ENCODE data around the gene COL4A4.
A peak's percentile ranks its signal among the peaks of the same experiment; 100 is the strongest.

Gene COL4A4

GRCh38 chr2:226977775-226978190 is 186.2 kb downstream of the COL4A4 start:
- Histone ChIP-seq H3K36me3 (ENCODE audit: control insufficient read depth, insufficient read depth, low read length, severe bottlenecking) (no peaks in the 10 kb centered on the region), H3K9me3 (ENCODE audit: control insufficient read depth, low read length) (no peaks in the 10 kb centered on the region), H3K27me3 (replicated peaks; ENCODE audit: control insufficient read depth, insufficient read depth, low read length) (no peaks in the 10 kb centered on the region), H3K4me3 (ENCODE audit: low read length) (no peak overlapping the region), H3K9ac (ENCODE audit: low read length) (no peak overlapping the region), H3K4me1 (ENCODE audit: control insufficient read depth, insufficient read depth, low read length) (peaks cover 5% of the 10 kb centered on the region)
- peak; percentile 75 for DNase-seq (ENCODE audit: low read depth)

DNA sequence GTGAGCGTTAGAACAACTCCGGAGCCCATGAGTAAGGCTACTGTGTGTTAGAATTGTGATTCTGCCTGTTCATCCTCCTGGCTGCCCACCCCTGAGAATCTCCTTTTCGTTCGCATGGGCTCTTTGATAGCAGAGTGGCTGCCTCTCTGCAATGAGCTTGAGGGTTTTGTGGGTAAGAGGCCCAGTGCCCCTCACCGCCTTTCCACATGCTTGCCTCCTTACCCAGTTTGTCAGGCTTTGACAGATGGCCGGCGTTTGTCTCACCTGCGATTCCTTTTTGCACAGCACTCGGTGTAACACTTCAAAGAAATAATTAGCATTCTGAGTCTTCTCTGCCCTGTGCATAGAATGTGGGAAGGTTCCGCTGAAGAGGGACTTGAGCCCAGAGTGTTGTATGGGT is 190.2 kb downstream of the COL4A4 start:
- Histone ChIP-seq H3K4me3 (ENCODE audit: low read length) (no peak overlapping the region), H3K9ac (ENCODE audit: low read length) (no peak overlapping the region), H3K27me3 (replicated peaks; ENCODE audit: control insufficient read depth, insufficient read depth, low read length) (no peaks in the 10 kb centered on the region), H3K9me3 (ENCODE audit: control insufficient read depth, low read length) (no peaks in the 10 kb centered on the region), H3K36me3 (ENCODE audit: control insufficient read depth, insufficient read depth, low read length, severe bottlenecking) (no peaks in the 10 kb centered on the region), H3K4me1 (ENCODE audit: control insufficient read depth, insufficient read depth, low read length) (peaks cover 9% of the 10 kb centered on the region)
- DNase-seq (ENCODE audit: low read depth) = no peak

DNA sequence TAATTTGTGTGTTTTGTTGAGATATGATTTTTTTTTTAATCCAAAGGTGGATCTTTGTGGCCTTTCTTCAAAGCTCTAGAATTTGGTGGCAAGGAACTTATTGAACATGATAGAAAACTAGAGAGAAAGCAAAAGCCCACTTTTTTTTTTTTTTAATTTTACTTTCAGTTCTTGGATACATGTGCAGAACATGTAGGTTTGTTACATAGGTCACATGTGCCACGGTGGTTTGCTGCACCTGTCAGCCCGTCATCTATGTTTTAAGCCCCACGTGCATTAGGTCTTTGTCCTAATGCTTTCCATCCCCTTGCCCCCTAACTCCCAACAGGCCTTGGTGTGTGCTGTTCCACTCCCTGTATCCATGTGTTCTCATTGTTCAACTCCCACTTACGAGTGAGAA is 192.2 kb downstream of the COL4A4 start:
- Histone ChIP-seq H3K9ac (ENCODE audit: low read length) (no peak overlapping the region), H3K4me1 (ENCODE audit: control insufficient read depth, insufficient read depth, low read length) (peaks cover 9% of the 10 kb centered on the region), H3K27me3 (replicated peaks; ENCODE audit: control insufficient read depth, insufficient read depth, low read length) (no peaks in the 10 kb centered on the region), H3K36me3 (ENCODE audit: control insufficient read depth, insufficient read depth, low read length, severe bottlenecking) (no peaks in the 10 kb centered on the region), H3K9me3 (ENCODE audit: control insufficient read depth, low read length) (no peaks in the 10 kb centered on the region), H3K4me3 (ENCODE audit: low read length) (no peak overlapping the region)
- DNase-seq (ENCODE audit: low read depth) = no peak

DNA sequence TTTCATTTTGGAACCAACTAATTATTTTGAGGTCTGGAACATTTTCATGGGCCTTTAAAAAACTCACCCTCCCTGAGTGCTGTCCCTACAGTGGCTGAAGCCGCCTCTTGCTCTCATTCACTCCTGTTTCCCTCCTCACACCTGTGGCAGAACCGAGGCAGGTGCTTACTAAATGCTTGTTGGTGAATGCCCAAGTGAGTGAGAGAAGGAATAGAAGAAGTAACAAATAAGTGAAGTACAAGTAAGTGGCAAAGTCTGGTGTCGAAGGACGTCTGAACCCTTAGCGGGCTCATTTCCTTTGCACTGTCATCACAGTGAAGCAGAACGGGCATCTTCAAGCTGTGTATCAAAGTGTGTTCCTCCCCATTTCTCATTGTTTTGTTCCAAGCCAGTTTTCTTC is 192.9 kb downstream of the COL4A4 start:
- H3K9me3 ChIP-seq (ENCODE audit: control insufficient read depth, low read length) = no peaks in the 10 kb centered on the region
- no peaks in the 10 kb centered on the region for H3K36me3 ChIP-seq (ENCODE audit: control insufficient read depth, insufficient read depth, low read length, severe bottlenecking)
- H3K4me3 ChIP-seq (ENCODE audit: low read length) = no peak overlapping the region
- H3K9ac ChIP-seq (ENCODE audit: low read length) = no peak overlapping the region
- H3K27me3 ChIP-seq (replicated peaks; ENCODE audit: control insufficient read depth, insufficient read depth, low read length) = no peaks in the 10 kb centered on the region
- no peak for DNase-seq (ENCODE audit: low read depth)
- peaks cover 9% of the 10 kb centered on the region for H3K4me1 ChIP-seq (ENCODE audit: control insufficient read depth, insufficient read depth, low read length)

GRCh38 chr2:226970362-226970761 is 193.6 kb downstream of the COL4A4 start:
- H3K4me3 ChIP-seq (ENCODE audit: low read length) = no peak overlapping the region
- DNase-seq (ENCODE audit: low read depth) = peak; percentile 21
- no peaks in the 10 kb centered on the region for H3K9me3 ChIP-seq (ENCODE audit: control insufficient read depth, low read length)
- no peaks in the 10 kb centered on the region for H3K27me3 ChIP-seq (replicated peaks; ENCODE audit: control insufficient read depth, insufficient read depth, low read length)
- H3K36me3 ChIP-seq (ENCODE audit: control insufficient read depth, insufficient read depth, low read length, severe bottlenecking) = no peaks in the 10 kb centered on the region
- no peak overlapping the region for H3K9ac ChIP-seq (ENCODE audit: low read length)
- peaks cover 9% of the 10 kb centered on the region for H3K4me1 ChIP-seq (ENCODE audit: control insufficient read depth, insufficient read depth, low read length)

DNA sequence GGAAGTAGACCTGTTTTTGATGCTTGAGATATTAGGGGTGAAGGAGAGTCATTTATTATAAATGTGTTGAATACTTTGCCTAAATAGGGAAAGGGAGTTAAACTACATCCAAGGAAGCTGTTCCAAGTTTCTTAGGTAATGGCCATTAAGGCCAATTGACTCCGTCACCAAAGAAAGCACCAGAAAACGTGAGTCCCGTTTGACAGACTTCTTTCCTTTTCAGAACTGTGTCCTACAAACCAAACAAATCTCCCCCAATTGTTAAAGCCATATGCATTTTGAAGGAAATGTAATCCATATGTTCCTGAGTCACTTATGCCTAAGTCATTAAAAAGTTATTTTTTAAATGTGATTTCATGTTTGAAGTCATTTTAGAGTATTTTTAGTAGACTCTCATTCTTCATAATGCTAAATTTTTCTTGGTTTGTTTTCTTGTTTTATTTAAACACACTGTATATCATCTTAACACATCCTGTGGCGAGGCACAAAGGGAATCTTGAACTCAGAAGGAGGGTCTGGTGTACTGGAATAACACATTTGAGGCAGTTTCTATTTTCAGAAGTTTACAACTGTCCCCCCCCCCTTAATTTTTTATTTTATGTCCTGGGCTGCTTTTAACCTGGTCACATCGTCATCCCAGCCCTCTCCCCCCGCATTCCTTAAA is 194.5 kb downstream of the COL4A4 start:
- no peaks in the 10 kb centered on the region for H3K9me3 ChIP-seq (ENCODE audit: control insufficient read depth, low read length)
- no peaks in the 10 kb centered on the region for H3K27me3 ChIP-seq (replicated peaks; ENCODE audit: control insufficient read depth, insufficient read depth, low read length)
- peak; percentile 56 for DNase-seq (ENCODE audit: low read depth)
- no peak overlapping the region for H3K4me3 ChIP-seq (ENCODE audit: low read length)
- H3K36me3 ChIP-seq (ENCODE audit: control insufficient read depth, insufficient read depth, low read length, severe bottlenecking) = no peaks in the 10 kb centered on the region
- peaks cover 9% of the 10 kb centered on the region for H3K4me1 ChIP-seq (ENCODE audit: control insufficient read depth, insufficient read depth, low read length)
- peak overlapping the region; percentile 23 for H3K9ac ChIP-seq (ENCODE audit: low read length)

DNA sequence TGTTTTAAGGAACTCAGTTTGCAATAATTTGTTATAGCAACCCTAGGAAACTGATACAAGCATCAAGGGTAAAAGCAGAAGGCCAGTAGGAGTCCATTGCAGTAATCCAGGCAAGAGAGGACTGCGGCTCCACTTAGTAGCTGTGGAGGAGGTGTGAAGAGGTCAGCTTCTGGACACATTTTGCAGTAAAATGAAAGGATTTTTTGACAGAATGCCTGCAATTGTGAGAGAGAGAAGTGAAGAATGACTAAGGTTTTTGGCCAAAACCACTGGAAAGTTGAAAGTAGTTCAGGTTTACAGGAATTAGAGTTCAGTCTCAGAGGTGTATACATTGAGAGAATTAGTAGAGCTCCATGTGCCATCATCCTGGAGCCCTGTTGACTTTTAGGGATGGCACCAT is 198.6 kb downstream of the COL4A4 start:
- Histone ChIP-seq H3K9me3 (ENCODE audit: control insufficient read depth, low read length) (no peaks in the 10 kb centered on the region), H3K4me1 (ENCODE audit: control insufficient read depth, insufficient read depth, low read length) (peaks cover 18% of the 10 kb centered on the region), H3K9ac (ENCODE audit: low read length) (no peak overlapping the region), H3K27me3 (replicated peaks; ENCODE audit: control insufficient read depth, insufficient read depth, low read length) (no peaks in the 10 kb centered on the region), H3K36me3 (ENCODE audit: control insufficient read depth, insufficient read depth, low read length, severe bottlenecking) (no peaks in the 10 kb centered on the region), H3K4me3 (ENCODE audit: low read length) (no peak overlapping the region)
- no peak for DNase-seq (ENCODE audit: low read depth)

DNA sequence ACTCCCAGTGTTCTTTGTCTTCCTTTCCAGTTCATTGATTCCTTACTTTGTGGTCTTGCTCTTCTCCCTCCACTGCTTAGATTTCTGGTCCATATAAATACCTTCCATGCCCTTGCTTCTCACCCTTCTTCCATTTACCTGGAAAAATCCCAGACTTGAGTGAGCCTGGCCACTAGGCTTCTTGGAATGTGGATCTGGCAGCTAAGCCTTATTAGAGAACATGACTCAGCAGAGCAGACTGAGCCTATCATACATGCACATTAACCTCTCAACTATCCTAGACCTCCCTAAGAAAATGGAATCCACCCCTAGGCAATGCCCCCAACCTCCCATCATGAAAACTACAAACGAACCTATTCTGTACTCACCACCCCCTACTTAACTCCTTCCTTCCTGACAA is 200.5 kb downstream of the COL4A4 start:
- Histone ChIP-seq H3K9me3 (ENCODE audit: control insufficient read depth, low read length) (no peaks in the 10 kb centered on the region), H3K4me1 (ENCODE audit: control insufficient read depth, insufficient read depth, low read length) (peaks cover 9% of the 10 kb centered on the region), H3K36me3 (ENCODE audit: control insufficient read depth, insufficient read depth, low read length, severe bottlenecking) (no peaks in the 10 kb centered on the region), H3K27me3 (replicated peaks; ENCODE audit: control insufficient read depth, insufficient read depth, low read length) (no peaks in the 10 kb centered on the region), H3K9ac (ENCODE audit: low read length) (no peak overlapping the region), H3K4me3 (ENCODE audit: low read length) (no peak overlapping the region)
- DNase-seq (ENCODE audit: low read depth) = peak; percentile 54

DNA sequence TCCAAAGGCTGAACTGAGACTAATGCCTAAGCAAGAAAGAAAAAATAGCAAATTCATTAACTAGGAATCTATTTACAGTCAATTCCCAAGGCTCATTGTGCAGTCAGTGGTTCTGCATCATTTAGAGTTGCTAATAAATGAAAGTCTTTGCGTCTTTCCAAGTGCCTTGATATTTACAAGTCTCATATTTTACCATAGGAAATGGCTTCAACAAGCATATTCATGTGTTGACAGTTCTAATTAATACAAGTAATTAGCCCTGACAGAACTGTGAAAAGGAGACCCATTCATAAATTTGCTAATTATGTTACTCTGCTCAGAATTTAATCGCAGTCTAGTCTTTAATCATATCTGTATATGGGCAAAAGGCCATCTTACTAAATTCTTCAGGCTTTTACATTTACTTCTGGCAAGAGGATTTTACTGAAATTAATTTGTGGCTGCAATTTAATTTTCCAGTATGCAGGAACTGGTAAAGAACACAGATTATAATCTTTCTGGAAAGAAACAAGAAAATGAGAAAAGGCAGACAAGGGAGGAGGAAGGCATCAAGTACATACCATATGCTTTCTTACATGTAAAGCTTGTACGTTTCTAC is 201.7 kb downstream of the COL4A4 start:
- Histone ChIP-seq H3K9me3 (ENCODE audit: control insufficient read depth, low read length) (no peaks in the 10 kb centered on the region), H3K9ac (ENCODE audit: low read length) (no peak overlapping the region)
- no peak for DNase-seq (ENCODE audit: low read depth)

DNA sequence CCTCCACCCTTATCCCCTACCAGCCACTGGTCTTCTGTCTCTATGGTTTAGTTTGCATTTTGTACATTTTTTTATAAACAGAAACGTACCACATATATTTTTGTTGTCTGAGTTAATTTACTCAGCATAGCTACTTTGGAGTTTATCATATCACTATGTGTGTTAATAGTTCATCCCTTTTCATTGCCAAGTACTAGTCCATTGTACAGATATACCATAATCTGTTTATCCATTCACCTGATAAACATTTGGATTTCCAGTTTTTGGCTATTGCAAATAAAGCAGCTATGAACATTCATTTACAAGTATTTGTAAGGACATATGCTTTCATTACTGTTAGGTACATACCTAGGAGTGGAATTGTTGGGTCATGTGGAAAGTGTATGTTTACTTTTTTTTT is 204.6 kb downstream of the COL4A4 start:
- Histone ChIP-seq H3K27me3 (replicated peaks; ENCODE audit: control insufficient read depth, insufficient read depth, low read length) (no peaks in the 10 kb centered on the region), H3K36me3 (ENCODE audit: control insufficient read depth, insufficient read depth, low read length, severe bottlenecking) (no peaks in the 10 kb centered on the region), H3K9me3 (ENCODE audit: control insufficient read depth, low read length) (no peaks in the 10 kb centered on the region), H3K9ac (ENCODE audit: low read length) (no peak overlapping the region), H3K4me1 (ENCODE audit: control insufficient read depth, insufficient read depth, low read length) (peaks cover 13% of the 10 kb centered on the region), H3K4me3 (ENCODE audit: low read length) (no peak overlapping the region)
- DNase-seq (ENCODE audit: low read depth) = no peak

More for the DNA sequence above, 201.7 kb downstream of the COL4A4 start:
- Histone ChIP-seq H3K4me3 (ENCODE audit: low read length) (no peak overlapping the region), H3K36me3 (ENCODE audit: control insufficient read depth, insufficient read depth, low read length, severe bottlenecking) (no peaks in the 10 kb centered on the region), H3K4me1 (ENCODE audit: control insufficient read depth, insufficient read depth, low read length) (peaks cover 9% of the 10 kb centered on the region), H3K27me3 (replicated peaks; ENCODE audit: control insufficient read depth, insufficient read depth, low read length) (no peaks in the 10 kb centered on the region)

- H3K27me3 ChIP-seq (replicated peaks; ENCODE audit: control insufficient read depth, insufficient read depth, low read length) = no peaks in the 10 kb centered on the region
- H3K4me3 ChIP-seq (ENCODE audit: low read length) = no peak overlapping the region
- peaks cover 15% of the 10 kb centered on the region for H3K4me1 ChIP-seq (ENCODE audit: control insufficient read depth, insufficient read depth, low read length)
- H3K9ac ChIP-seq (ENCODE audit: low read length) = no peak overlapping the region
- no peaks in the 10 kb centered on the region for H3K9me3 ChIP-seq (ENCODE audit: control insufficient read depth, low read length)
- no peak for DNase-seq (ENCODE audit: low read depth)
- H3K36me3 ChIP-seq (ENCODE audit: control insufficient read depth, insufficient read depth, low read length, severe bottlenecking) = no peaks in the 10 kb centered on the region
Measured at GRCh38 chr2:226956659-226957058, 207.3 kb downstream of the COL4A4 start.

DNA sequence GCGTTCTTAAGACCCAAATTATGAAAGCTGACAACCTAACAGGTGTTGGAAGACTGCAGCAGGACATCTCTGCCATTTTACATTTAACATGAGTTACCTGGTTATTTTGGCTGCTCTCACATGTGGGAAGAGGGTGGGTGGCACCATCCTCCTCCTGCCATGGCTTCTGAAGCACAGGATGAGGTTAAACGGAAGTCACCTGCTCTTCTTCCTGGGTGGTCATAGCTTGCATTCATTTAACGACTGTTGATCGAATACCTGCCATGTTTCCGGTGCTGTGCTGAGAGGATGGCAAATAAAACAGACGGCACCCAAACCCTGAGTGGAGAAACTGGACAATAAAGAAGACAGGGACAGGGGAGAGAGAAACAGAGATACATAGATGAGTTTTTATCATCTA is 210.2 kb downstream of the COL4A4 start:
- DNase-seq (ENCODE audit: low read depth) = no peak
- H3K9ac ChIP-seq (ENCODE audit: low read length) = no peak overlapping the region
- H3K36me3 ChIP-seq (ENCODE audit: control insufficient read depth, insufficient read depth, low read length, severe bottlenecking) = no peaks in the 10 kb centered on the region
- no peak overlapping the region for H3K4me3 ChIP-seq (ENCODE audit: low read length)
- no peaks in the 10 kb centered on the region for H3K9me3 ChIP-seq (ENCODE audit: control insufficient read depth, low read length)
- H3K4me1 ChIP-seq (ENCODE audit: control insufficient read depth, insufficient read depth, low read length) = peaks cover 15% of the 10 kb centered on the region
- H3K27me3 ChIP-seq (replicated peaks; ENCODE audit: control insufficient read depth, insufficient read depth, low read length) = no peaks in the 10 kb centered on the region

Data from adipocyte (in vitro differentiated cells).